LNCAP (cell line): ENCODE measurements around the gene COL11A1.

Experiments
- TF ChIP-seq, protein P1 (sequence below): fragments of 450-650 bp; IDR thresholded peaks from 2 replicates; pipeline ENCODE4 v1.5.1; 2017; ENCODE audit warnings: mild to moderate bottlenecking

COL11A1 gene

DNA sequence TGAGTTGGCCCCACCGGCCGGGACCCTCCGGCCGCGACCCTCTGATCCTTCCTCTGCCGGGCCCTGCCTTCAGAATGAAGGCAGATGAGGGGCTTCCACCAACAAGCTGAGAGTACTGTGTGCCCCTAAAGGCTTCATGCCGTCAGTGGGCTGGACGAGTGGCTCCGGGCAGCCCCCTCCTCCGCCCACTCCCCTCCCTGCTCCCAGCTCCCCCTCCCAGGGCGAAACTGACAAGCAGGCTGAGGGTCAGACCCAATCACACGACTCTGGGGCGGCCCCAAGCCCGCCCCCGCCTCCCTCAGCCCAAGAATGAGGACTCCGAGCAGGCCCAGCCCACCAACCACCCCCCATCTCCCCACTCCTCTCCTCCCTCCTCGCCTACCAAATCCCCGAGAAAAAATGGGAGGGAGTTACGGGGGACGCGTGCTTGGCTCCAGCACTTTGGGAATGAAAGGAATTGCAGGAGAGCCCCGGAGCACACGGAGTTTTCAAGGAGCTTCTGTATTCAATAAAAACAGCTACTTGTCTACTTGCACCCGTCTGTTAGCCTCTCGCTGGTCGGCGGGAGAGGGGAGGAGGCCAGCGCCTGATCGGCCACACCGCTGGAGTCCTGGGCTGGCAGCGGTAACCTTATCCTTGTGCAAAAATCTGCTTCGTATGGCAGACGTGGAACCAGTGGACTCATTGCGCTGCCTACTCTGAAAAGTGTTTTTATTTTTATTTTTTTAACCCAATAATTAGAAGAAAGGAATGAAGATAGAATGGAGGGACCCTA lies at the start of gene COL11A1:
Gene COL11A1, minus strand, starts transcription at position 147 of the 775 bp plus-strand sequence. CDS start 344 bp downstream, outside the sequence.
- TF ChIP-seq, protein P1, sequence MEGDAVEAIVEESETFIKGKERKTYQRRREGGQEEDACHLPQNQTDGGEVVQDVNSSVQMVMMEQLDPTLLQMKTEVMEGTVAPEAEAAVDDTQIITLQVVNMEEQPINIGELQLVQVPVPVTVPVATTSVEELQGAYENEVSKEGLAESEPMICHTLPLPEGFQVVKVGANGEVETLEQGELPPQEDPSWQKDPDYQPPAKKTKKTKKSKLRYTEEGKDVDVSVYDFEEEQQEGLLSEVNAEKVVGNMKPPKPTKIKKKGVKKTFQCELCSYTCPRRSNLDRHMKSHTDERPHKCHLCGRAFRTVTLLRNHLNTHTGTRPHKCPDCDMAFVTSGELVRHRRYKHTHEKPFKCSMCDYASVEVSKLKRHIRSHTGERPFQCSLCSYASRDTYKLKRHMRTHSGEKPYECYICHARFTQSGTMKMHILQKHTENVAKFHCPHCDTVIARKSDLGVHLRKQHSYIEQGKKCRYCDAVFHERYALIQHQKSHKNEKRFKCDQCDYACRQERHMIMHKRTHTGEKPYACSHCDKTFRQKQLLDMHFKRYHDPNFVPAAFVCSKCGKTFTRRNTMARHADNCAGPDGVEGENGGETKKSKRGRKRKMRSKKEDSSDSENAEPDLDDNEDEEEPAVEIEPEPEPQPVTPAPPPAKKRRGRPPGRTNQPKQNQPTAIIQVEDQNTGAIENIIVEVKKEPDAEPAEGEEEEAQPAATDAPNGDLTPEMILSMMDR: no peak

DNA sequence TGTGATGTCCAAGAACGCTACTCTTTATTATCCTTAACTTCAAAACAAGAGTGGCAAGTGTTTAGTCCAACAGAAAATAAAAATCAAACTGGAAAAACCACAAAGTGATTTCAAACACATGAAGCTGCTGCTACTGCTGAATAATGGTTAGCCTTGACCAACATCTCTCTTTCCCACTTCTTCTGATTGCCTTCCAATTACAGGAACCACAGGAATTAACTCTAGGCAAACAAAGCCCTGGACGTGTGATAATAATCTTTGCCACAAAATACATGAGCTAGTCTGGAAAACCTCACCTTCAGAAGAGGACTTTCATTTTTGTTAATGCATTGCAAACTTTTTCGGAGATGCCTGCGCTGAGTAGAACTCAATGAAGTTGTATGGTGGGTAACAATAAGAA lies 48.6 kb upstream of the COL11A1 start:
- TF ChIP-seq, protein P1: no peak

DNA sequence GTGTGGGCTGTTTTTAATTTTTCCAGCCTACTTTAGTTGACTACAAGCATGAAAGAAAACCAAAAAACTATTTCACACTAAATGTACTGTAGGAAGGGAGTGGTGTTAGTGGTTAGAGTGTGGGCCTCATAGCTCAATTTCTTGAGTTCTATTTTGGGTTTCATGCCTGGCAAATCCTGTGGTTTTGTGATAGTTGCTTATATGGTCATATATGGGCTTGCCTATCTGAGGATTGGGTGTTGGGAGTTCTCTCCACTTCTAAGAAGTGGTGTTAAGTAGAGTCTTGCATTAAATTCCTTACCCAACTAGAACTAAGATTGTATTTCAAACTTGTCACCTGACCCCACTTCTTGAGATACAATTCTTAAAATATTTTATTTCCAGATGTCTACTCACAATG lies 37.8 kb upstream of the COL11A1 start:
- TF ChIP-seq, protein P1: no peak

DNA sequence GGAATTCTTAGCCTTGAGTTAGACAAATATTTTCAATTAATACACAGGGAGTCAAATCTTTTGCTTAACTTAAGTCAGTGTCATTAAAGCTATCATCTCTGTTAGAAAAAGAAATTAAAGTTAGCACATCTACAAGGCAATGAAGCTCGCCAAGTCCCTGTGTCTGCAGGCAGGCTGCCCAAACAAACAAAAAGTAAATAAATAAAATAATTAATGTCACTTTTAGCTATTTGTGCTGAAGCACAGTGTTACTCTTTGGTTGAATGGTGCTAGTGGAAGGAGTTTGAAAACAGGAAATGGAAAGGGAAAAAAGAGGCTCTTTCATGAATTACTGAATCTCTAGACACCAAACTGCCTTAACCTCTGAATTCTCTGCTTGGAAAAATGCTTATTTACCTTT lies 37.1 kb upstream of the COL11A1 start:
- TF ChIP-seq, protein P1: no peak

DNA sequence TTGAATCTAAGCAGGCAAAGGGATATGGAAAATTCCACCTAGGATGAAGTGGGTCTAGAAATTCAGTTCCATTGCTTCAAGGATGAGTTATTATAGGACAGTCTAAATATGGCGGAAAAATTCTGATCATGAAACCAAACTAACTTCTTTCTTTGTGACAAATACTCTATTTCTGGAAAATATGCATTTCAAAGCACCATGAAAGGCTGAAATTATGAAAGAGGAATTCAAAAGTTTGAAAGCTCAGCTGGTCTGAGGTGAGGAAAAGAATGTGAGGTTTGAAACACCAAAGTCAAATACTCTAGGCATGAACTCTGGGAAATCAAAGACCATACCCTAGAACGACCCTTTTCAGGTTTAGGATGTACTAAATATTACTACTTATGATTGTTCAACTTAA lies 36.4 kb upstream of the COL11A1 start:
- TF ChIP-seq, protein P1: no peak

DNA sequence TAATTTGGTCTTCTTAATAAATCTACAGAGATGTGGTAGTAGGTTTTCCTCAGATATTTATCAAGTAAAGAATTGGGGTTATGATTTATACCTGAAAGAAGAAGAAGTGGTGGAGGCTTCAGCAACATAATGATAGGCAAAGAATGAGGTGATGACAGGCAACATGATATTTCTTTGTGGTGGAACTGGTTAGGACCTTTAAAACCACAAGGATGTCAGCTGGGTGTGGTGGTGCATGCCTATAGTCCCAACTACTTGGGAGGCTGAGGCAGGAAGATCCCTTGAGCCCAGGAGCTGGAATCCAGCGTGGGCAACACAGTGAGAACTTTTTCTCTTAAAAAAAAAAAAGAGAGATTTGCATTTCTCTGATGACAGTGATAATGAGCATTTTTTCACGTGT lies 34.1 kb upstream of the COL11A1 start:
- TF ChIP-seq, protein P1: no peak

DNA sequence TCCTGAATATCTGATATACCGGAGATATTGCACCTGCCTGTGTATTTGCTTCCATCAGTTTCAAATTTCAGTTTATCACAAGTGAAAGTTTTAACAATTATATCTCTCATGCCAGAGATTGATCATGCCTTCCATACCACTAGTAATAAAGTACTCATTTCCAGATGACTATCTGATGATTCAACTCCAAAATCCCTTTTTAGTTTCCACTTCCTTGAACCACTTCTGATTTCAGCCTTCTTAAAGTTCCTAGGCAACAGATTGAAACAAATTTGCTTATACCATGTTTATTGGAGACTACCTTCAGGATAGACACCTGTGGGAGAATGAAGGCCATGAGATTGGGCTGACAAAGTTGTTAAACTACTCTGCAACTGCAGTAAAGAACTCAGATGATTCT lies 21.5 kb upstream of the COL11A1 start:
- TF ChIP-seq, protein P1: no peak

DNA sequence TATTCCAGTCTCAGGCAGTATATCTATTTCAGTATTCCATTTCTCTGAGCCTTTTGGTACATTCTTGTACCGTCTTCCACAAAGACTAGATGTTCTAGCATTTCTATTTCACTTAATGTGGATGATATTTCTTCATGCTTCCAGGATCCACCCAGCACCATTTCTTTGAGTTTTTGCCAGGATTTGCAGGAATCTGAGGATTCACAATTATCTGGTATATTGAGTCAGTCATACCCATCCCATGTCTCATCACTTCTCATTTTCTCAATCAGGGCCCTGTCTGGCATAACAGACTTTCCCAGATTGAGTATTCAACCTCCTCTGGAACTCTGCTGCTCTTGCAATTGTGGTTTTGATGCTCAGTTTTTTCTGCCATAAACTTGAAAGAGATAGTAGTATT lies 20.9 kb upstream of the COL11A1 start:
- TF ChIP-seq, protein P1: no peak
